K562 (cell line): Measurements from ENCODE around the gene CACNG7. TPM values are rescaled to one million over a fixed set of nuclear protein-coding genes. Genes with fewer than 3 reads are reported as not detected.

ENCODE experiments used
- U2AF2 ChIP-seq: fragments of 200-400 bp; formaldehyde crosslinking; optimal IDR thresholded peaks from 2 replicates; pipeline ENCODE3; 2017; ENCODE audit warnings: low read depth, mild to moderate bottlenecking, low read length
- ZBTB7A ChIP-seq: IDR thresholded peaks from 2 replicates; pipeline ENCODE4 v1.6.1; 2011; ENCODE audit warnings: low read depth, mild to moderate bottlenecking, low read length, moderate library complexity, borderline replicate concordance; ENCODE audit not compliant: control insufficient read depth
- polyA plus RNA-seq, 8 experiments: library from polyadenylated mRNA; depleted of rRNA in 4 of 8; stranded (reverse) in 5 of 8; unstranded in 3 of 8; fragments of >200 nt; fragmentation: Nextera tagmentation in 2 of 8; fragmentation: Illumina TruSeq in 1 of 8; extraction: Ambion mirVana in 2 of 8; extraction: Trizol in 1 of 8; gene quantifications; 2 replicates each; pipeline versions ENCODE4 v1.2.1 to v1.2.3, GENCODE V29; 2011 to 2014; ENCODE audit warnings: inconsistent platforms in 1 of 8, missing spikeins in 1 of 8
- total RNA-seq, 7 experiments: library from RNA; depleted of rRNA in 6 of 7; stranded (reverse); fragments of >200 nt in 6 of 7; fragmentation: Illumina TruSeq in 2 of 7; extraction: Trizol in 2 of 7; gene quantifications; 2 replicates each; pipeline versions ENCODE4 v1.2.1 to v1.2.3, GENCODE V29; 2011 to 2021; ENCODE audit warnings: low replicate concordance in 1 of 7
- TF ChIP-seq, protein P1 (sequence below), 2 experiments: fragments of 450-650 bp; formaldehyde crosslinking in 1 of 2; IDR thresholded peaks; 2 replicates each; pipeline versions ENCODE4 v1.4.0 to v1.6.1; 2014 to 2020; ENCODE audit warnings: mild to moderate bottlenecking in 2 of 2, borderline replicate concordance in 1 of 2, low read depth in 1 of 2
- TF ChIP-seq, protein P2 (sequence below): fragments of 250-450 bp; sonication (Bioruptor Pico); IDR thresholded peaks from 2 replicates; pipeline ENCODE4 v1.5.0; 2020; ENCODE audit warnings: mild to moderate bottlenecking, borderline replicate concordance

Gene CACNG7
- total and polyA plus RNA-seq, 9 of the 15 experiments (the other 6 are each of a cell fraction or from before 2014, with no cell fraction given), result not detected

DNA sequence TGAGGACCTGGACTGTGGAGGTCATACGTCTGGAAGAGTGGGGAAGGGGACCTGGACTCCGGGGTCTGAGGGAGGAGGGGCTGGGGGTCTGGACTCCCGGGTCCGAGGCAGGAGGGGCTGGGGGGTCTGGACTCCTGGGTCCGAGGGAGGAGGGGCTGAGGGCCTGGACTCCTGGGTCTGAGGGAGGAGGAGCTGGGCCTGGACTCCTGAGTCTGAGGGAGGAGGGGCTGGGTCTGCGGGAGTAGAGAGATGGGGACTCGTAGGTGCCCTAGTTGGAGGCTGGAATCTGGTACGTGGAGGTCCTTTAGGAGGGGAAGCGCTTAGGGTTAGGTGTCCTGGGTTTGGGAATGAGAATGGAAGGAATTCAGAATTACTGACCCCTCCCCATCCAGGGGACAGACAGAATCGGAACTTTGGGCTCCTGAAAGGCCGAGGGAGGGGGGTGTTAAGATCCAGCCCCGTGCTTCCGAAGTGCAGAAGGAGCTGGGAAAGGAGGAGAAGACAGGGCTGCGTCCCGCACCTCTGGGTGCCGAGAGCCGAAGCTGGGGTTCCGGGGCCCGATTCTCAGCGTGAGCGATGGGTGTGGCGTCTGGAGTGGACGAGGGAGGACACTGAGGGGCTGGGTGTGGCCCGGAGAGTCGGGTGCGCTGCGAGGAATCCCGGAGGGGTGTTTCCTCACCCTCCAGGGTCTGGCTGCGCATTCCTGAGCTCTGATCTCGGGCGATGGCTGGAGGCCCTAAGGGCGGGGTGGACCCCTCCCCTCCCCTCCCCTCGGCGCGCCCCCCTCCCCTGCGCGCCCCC lies 40.8 kb upstream of the CACNG7 start (continued):
- TF ChIP-seq, protein P1, sequence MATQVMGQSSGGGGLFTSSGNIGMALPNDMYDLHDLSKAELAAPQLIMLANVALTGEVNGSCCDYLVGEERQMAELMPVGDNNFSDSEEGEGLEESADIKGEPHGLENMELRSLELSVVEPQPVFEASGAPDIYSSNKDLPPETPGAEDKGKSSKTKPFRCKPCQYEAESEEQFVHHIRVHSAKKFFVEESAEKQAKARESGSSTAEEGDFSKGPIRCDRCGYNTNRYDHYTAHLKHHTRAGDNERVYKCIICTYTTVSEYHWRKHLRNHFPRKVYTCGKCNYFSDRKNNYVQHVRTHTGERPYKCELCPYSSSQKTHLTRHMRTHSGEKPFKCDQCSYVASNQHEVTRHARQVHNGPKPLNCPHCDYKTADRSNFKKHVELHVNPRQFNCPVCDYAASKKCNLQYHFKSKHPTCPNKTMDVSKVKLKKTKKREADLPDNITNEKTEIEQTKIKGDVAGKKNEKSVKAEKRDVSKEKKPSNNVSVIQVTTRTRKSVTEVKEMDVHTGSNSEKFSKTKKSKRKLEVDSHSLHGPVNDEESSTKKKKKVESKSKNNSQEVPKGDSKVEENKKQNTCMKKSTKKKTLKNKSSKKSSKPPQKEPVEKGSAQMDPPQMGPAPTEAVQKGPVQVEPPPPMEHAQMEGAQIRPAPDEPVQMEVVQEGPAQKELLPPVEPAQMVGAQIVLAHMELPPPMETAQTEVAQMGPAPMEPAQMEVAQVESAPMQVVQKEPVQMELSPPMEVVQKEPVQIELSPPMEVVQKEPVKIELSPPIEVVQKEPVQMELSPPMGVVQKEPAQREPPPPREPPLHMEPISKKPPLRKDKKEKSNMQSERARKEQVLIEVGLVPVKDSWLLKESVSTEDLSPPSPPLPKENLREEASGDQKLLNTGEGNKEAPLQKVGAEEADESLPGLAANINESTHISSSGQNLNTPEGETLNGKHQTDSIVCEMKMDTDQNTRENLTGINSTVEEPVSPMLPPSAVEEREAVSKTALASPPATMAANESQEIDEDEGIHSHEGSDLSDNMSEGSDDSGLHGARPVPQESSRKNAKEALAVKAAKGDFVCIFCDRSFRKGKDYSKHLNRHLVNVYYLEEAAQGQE (IDR thresholded peaks at IDR 0.05; ENCODE audit: borderline replicate concordance), result no peak
- TF ChIP-seq, protein P1 (CRISPR knock-in tag; IDR thresholded peaks at IDR 0.05; ENCODE audit: low read depth), result no peak
- TF ChIP-seq ZBTB7A (peak; percentile 64), U2AF2 (no peak)
- TF ChIP-seq, protein P2, sequence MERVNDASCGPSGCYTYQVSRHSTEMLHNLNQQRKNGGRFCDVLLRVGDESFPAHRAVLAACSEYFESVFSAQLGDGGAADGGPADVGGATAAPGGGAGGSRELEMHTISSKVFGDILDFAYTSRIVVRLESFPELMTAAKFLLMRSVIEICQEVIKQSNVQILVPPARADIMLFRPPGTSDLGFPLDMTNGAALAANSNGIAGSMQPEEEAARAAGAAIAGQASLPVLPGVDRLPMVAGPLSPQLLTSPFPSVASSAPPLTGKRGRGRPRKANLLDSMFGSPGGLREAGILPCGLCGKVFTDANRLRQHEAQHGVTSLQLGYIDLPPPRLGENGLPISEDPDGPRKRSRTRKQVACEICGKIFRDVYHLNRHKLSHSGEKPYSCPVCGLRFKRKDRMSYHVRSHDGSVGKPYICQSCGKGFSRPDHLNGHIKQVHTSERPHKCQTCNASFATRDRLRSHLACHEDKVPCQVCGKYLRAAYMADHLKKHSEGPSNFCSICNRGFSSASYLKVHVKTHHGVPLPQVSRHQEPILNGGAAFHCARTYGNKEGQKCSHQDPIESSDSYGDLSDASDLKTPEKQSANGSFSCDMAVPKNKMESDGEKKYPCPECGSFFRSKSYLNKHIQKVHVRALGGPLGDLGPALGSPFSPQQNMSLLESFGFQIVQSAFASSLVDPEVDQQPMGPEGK (CRISPR knock-in tag), result no peak
- TF ChIP-seq, all 486 proteins: peak for 16
